ENCODE results near the gene SAMD11.

SAMD11 gene

DNA sequence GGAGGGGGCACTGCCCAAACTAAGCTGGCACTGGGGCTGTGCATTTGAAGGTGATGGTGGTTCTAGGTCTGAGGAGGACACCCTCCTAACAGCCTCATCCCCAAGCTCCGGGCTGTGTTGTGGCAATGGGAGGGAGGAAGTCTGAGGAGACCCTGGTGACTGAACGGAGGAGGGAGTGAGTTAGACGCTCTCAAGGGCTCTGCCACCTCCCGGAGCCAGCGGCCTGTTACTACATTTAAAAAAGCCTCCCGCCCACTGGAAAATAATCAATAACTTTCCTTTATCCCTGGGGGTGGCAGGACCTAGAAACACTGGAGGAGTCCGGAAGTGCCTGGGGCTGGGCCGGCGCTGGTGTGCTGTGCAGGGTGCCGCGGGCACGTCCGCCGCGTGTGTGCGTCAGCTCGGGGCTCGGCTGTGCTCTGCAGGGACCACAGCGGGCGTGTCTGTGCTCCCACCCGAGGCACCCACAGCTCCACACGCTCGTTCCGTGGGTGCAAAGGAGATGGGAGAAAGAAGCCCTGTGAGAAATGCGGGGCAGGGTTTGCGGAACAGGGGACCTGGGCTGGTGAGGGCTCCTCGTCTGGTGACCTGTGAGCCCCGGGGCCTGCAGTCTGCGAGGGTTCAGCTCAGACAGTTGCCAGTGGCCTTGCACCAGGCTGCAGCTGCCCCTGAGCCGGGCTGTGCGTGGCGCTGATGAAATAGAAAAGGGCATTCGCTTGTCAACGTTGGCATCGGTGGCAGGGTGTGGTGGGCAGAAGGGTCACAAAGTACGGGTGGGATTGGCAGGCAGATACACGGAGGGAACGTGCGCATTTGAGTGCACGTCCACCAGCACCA, 5.3 kb downstream of the SAMD11 start:
- Histone ChIP-seq H3K27ac (no peak overlapping the region), H2AFZ (ENCODE audit: low read depth) (no peak overlapping the region), H4K20me1 (ENCODE audit: insufficient read depth) (no peaks in the 10 kb centered on the region), H3K27me3 (ENCODE audit: insufficient read depth, low read depth) (peaks cover 93% of the 10 kb centered on the region), H3K9ac (no peak overlapping the region), H3K4me3 (IDR thresholded peaks at IDR 0.05; ENCODE audit: insufficient read depth, low read depth, low read length) (no peak overlapping the region), H3K36me3 (ENCODE audit: insufficient read depth) (no peaks in the 10 kb centered on the region), H3K4me2 (no peak overlapping the region), H3K4me1 (ENCODE audit: low read depth, poor library complexity, severe bottlenecking) (peaks cover 5% of the 10 kb centered on the region), H3K79me2 (ENCODE audit: insufficient read depth, low read depth) (no peaks in the 10 kb centered on the region)
- TF ChIP-seq, protein P1, sequence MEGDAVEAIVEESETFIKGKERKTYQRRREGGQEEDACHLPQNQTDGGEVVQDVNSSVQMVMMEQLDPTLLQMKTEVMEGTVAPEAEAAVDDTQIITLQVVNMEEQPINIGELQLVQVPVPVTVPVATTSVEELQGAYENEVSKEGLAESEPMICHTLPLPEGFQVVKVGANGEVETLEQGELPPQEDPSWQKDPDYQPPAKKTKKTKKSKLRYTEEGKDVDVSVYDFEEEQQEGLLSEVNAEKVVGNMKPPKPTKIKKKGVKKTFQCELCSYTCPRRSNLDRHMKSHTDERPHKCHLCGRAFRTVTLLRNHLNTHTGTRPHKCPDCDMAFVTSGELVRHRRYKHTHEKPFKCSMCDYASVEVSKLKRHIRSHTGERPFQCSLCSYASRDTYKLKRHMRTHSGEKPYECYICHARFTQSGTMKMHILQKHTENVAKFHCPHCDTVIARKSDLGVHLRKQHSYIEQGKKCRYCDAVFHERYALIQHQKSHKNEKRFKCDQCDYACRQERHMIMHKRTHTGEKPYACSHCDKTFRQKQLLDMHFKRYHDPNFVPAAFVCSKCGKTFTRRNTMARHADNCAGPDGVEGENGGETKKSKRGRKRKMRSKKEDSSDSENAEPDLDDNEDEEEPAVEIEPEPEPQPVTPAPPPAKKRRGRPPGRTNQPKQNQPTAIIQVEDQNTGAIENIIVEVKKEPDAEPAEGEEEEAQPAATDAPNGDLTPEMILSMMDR (conservative IDR thresholded peaks at IDR 0.05; ENCODE audit: low read depth, low read length) = no peak

DNA sequence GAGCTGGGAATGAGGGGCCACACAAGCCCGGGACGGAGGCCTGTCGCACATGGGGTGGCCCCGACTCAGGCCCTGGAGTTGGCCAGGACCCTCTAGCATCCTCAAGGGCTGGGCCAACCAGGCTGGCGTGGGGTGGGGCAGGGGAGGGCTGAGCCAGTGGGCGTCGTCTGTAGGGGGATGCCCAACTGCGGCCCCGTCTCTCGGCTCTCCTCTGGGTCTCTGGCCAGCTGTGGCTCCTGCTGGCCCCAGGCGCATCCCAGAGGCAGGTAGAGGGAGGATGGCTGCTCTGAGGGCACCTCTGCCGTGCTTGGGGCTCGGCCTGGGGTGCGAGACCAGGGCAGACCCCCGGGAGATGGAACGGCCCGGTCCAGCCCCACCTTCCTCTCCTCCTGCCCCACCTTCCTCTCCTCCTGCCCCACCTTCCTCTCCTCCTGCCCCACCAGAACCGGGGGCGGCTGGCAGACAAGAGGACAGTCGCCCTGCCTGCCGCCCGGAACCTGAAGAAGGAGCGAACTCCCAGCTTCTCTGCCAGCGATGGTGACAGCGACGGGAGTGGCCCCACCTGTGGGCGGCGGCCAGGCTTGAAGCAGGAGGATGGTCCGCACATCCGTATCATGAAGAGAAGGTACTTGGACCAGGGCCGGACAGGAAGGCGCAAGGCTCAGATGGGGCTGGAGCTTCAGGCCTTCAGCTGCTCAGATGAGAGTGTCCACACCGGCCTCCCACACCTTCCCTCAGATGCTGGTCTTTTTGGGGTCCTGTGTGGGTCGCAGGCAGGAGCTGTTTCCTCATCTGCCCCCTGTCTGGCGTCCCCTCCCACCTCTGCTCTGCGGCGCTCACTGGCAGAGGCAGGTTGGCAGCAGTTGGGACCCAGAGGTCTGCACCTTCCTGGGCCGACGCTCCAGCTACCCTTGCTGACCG, 6.2 kb downstream of the SAMD11 start:
- Histone ChIP-seq H2AFZ (ENCODE audit: low read depth) (no peak overlapping the region), H3K27ac (no peak overlapping the region), H3K9ac (no peak overlapping the region), H3K4me3 (IDR thresholded peaks at IDR 0.05; ENCODE audit: insufficient read depth, low read depth, low read length) (no peak overlapping the region), H4K20me1 (ENCODE audit: insufficient read depth) (no peaks in the 10 kb centered on the region), H3K79me2 (ENCODE audit: insufficient read depth, low read depth) (no peaks in the 10 kb centered on the region), H3K27me3 (ENCODE audit: insufficient read depth, low read depth) (peaks cover 87% of the 10 kb centered on the region), H3K4me1 (ENCODE audit: low read depth, poor library complexity, severe bottlenecking) (peaks cover under 1% of the 10 kb centered on the region), H3K36me3 (ENCODE audit: insufficient read depth) (no peaks in the 10 kb centered on the region), H3K4me2 (no peak overlapping the region)
- TF ChIP-seq, protein P1 (conservative IDR thresholded peaks at IDR 0.05; ENCODE audit: low read depth, low read length) = no peak

DNA sequence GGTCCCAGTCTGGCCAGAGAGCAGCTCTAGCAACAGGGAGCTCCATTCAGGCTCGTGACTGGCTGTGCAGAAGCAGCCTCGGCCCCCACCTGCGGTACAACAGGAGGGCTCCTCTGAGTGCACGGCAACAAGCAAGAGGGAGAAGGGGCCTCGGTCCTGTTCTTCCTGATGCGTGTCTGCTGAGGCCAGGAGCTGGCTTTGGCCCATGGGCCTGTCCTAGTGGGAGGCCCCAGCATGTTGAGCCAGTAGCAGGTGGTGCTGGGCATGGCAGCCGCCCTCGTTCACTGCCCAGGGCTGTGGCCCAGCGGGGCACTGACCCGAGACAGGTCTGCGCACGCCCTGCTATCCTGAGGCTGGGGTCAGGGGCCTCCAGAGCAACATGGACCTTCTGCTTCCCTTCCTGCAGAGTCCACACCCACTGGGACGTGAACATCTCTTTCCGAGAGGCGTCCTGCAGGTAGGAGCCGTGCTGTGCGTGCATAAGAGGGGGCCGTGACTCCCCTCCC, 7.0 kb downstream of the SAMD11 start:
- Histone ChIP-seq H3K27ac (no peak overlapping the region), H4K20me1 (ENCODE audit: insufficient read depth) (no peaks in the 10 kb centered on the region), H2AFZ (ENCODE audit: low read depth) (no peak overlapping the region), H3K36me3 (ENCODE audit: insufficient read depth) (no peaks in the 10 kb centered on the region), H3K4me2 (no peak overlapping the region), H3K9ac (no peak overlapping the region), H3K4me1 (ENCODE audit: low read depth, poor library complexity, severe bottlenecking) (no peaks in the 10 kb centered on the region), H3K27me3 (ENCODE audit: insufficient read depth, low read depth) (peaks cover 88% of the 10 kb centered on the region), H3K4me3 (IDR thresholded peaks at IDR 0.05; ENCODE audit: insufficient read depth, low read depth, low read length) (no peak overlapping the region), H3K79me2 (ENCODE audit: insufficient read depth, low read depth) (no peaks in the 10 kb centered on the region)
- TF ChIP-seq, protein P1 (conservative IDR thresholded peaks at IDR 0.05; ENCODE audit: low read depth, low read length) = no peak

DNA sequence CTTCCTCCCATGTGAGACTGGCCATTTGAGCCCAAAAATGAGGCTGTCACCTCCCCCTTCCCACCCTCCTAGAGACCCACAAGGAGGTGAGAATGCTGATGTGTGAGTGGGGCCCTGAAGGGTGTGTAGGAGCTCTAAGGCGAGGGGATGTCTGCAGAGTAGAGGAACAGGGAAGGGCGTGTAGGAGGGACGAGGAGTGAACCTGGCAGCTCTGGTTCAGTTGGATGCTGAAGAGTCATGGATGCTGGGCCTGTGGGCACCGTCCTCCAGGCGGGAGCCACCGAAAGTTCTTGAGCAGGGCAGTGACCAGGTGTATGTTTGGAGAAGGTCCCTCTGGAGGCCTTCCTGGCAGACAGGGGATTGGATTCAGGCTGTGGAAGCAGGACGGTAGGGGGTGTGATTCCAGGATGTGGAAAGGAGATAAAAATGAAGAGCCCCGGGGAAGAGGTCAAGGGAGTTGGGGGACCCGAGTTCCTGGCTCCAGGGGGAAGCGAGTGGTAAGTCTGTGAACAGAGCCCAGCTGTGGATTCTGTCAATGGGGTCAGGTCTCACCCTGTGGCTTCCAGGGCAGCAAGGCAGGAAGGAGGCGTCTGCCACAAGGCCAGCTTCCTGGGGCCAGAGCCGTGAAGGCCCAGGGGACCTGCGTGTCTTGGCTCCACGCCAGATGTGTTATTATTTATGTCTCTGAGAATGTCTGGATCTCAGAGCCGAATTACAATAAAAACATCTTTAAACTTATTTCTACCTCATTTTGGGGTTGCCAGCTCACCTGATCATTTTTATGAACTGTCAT, 7.9 kb downstream of the SAMD11 start:
- Histone ChIP-seq H3K27ac (no peak overlapping the region), H3K4me3 (IDR thresholded peaks at IDR 0.05; ENCODE audit: insufficient read depth, low read depth, low read length) (no peak overlapping the region), H3K27me3 (ENCODE audit: insufficient read depth, low read depth) (peaks cover 88% of the 10 kb centered on the region), H2AFZ (ENCODE audit: low read depth) (no peak overlapping the region), H4K20me1 (ENCODE audit: insufficient read depth) (no peaks in the 10 kb centered on the region), H3K4me1 (ENCODE audit: low read depth, poor library complexity, severe bottlenecking) (no peaks in the 10 kb centered on the region), H3K9ac (no peak overlapping the region), H3K4me2 (no peak overlapping the region), H3K36me3 (ENCODE audit: insufficient read depth) (no peaks in the 10 kb centered on the region), H3K79me2 (ENCODE audit: insufficient read depth, low read depth) (no peaks in the 10 kb centered on the region)
- TF ChIP-seq, protein P1 (conservative IDR thresholded peaks at IDR 0.05; ENCODE audit: low read depth, low read length) = no peak
